Measurements from ENCODE around the gene EEF2KMT. TPM values are rescaled to one million over a fixed set of nuclear protein-coding genes. Genes with fewer than 3 reads are reported as not detected.

The EEF2KMT gene
- total and polyA plus RNA-seq, 2 of the 13 experiments (the other 11 are each of a cell fraction or from before 2014, with no cell fraction given) = 10.7 to 26.9 TPM

DNA sequence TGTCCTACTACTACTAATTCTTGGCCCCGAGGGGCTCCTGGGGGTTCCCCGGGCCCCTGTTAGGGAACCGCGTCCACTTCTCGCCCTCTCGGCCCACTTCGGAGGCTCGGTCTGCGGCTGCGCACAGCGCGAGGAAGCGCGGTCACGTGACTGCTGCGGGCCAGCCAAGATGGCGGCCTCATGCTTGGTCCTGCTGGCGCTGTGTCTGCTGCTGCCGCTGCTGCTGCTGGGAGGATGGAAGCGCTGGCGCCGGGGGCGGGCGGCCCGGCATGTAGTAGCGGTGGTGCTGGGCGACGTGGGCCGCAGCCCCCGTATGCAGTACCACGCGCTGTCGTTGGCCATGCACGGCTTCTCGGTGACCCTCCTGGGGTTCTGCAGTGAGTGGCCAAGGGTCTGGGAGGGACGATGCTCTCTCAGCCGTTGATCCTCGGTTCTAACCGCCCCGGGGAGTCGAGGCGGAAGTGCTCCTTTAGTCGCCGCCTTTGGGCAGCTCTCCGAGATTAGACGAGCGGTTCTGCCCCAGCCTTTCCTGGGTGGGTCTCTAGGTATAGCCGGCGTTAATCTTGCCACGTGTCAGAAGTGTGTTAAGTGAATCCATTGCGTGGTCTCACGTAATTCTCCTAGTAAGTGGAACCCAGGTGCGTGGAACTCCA, 25.8 kb downstream of the EEF2KMT start, which contains the start of gene ALG1 (continued):
- TF ChIP-seq, protein P1, sequence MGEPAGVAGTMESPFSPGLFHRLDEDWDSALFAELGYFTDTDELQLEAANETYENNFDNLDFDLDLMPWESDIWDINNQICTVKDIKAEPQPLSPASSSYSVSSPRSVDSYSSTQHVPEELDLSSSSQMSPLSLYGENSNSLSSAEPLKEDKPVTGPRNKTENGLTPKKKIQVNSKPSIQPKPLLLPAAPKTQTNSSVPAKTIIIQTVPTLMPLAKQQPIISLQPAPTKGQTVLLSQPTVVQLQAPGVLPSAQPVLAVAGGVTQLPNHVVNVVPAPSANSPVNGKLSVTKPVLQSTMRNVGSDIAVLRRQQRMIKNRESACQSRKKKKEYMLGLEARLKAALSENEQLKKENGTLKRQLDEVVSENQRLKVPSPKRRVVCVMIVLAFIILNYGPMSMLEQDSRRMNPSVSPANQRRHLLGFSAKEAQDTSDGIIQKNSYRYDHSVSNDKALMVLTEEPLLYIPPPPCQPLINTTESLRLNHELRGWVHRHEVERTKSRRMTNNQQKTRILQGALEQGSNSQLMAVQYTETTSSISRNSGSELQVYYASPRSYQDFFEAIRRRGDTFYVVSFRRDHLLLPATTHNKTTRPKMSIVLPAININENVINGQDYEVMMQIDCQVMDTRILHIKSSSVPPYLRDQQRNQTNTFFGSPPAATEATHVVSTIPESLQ (CRISPR knock-in tag; conservative IDR thresholded peaks at IDR 0.05) = no peak
- TF ChIP-seq, protein P2, sequence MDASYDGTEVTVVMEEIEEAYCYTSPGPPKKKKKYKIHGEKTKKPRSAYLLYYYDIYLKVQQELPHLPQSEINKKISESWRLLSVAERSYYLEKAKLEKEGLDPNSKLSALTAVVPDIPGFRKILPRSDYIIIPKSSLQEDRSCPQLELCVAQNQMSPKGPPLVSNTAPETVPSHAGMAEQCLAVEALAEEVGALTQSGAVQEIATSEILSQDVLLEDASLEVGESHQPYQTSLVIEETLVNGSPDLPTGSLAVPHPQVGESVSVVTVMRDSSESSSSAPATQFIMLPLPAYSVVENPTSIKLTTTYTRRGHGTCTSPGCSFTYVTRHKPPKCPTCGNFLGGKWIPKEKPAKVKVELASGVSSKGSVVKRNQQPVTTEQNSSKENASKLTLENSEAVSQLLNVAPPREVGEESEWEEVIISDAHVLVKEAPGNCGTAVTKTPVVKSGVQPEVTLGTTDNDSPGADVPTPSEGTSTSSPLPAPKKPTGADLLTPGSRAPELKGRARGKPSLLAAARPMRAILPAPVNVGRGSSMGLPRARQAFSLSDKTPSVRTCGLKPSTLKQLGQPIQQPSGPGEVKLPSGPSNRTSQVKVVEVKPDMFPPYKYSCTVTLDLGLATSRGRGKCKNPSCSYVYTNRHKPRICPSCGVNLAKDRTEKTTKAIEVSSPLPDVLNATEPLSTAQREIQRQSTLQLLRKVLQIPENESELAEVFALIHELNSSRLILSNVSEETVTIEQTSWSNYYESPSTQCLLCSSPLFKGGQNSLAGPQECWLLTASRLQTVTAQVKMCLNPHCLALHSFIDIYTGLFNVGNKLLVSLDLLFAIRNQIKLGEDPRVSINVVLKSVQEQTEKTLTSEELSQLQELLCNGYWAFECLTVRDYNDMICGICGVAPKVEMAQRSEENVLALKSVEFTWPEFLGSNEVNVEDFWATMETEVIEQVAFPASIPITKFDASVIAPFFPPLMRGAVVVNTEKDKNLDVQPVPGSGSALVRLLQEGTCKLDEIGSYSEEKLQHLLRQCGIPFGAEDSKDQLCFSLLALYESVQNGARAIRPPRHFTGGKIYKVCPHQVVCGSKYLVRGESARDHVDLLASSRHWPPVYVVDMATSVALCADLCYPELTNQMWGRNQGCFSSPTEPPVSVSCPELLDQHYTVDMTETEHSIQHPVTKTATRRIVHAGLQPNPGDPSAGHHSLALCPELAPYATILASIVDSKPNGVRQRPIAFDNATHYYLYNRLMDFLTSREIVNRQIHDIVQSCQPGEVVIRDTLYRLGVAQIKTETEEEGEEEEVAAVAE (CRISPR knock-in tag; IDR thresholded peaks at IDR 0.05; ENCODE audit: borderline replicate concordance) = peak; percentile 74; the same call in 1 of the 2 replicates
- TF ChIP-seq, protein P3, sequence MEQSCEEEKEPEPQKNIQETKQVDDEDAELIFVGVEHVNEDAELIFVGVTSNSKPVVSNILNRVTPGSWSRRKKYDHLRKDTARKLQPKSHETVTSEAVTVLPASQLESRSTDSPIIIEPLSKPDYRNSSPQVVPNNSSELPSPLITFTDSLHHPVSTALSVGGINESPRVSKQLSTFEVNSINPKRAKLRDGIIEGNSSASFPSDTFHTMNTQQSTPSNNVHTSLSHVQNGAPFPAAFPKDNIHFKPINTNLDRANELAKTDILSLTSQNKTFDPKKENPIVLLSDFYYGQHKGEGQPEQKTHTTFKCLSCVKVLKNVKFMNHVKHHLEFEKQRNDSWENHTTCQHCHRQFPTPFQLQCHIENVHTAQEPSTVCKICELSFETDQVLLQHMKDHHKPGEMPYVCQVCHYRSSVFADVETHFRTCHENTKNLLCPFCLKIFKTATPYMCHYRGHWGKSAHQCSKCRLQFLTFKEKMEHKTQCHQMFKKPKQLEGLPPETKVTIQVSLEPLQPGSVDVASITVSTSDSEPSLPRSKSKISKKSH (CRISPR knock-in tag; IDR thresholded peaks at IDR 0.05; ENCODE audit: borderline replicate concordance) = peak; percentile 95
- TF ChIP-seq ZNF136 (CRISPR knock-in tag; IDR thresholded peaks at IDR 0.05; ENCODE audit: low read depth) (peak; percentile 86), SP1 (IDR thresholded peaks at IDR 0.05) (no peak), SP1 (CRISPR knock-in tag; IDR thresholded peaks at IDR 0.05) (peak; percentile 26; the same call in 1 of the 2 replicates), ZNF282 (IDR thresholded peaks at IDR 0.05; ENCODE audit: partially characterized antibody) (no peak), RAD21 (CRISPR knock-in tag; IDR thresholded peaks at IDR 0.05) (peak; percentile 80), PLRG1 (conservative IDR thresholded peaks at IDR 0.05) (no peak), ZNF180 (CRISPR knock-in tag; IDR thresholded peaks at IDR 0.05; ENCODE audit: borderline replicate concordance, low read depth) (peak; percentile 90; the same call in 1 of the 2 replicates), ZSCAN29 (CRISPR knock-in tag; conservative IDR thresholded peaks at IDR 0.05) (0 out of 2 replicates have a peak, but pooled peaks have one; percentile 42), EED (CRISPR knock-in tag; IDR thresholded peaks at IDR 0.05) (peak; percentile 80; the same call in 1 of the 2 replicates), ZNF343 (CRISPR knock-in tag; IDR thresholded peaks at IDR 0.05) (peak; percentile 86; the same call in 1 of the 2 replicates), ZNF549 (CRISPR knock-in tag; IDR thresholded peaks at IDR 0.05) (no peak; the same call in 1 of the 2 replicates), TBL1XR1 (IDR thresholded peaks at IDR 0.05; ENCODE audit: borderline replicate concordance, low read length, partially characterized antibody) (peak; percentile 80), ZMAT3 (CRISPR knock-in tag; conservative IDR thresholded peaks at IDR 0.05) (peak; percentile 95)
- TF ChIP-seq, protein P4, sequence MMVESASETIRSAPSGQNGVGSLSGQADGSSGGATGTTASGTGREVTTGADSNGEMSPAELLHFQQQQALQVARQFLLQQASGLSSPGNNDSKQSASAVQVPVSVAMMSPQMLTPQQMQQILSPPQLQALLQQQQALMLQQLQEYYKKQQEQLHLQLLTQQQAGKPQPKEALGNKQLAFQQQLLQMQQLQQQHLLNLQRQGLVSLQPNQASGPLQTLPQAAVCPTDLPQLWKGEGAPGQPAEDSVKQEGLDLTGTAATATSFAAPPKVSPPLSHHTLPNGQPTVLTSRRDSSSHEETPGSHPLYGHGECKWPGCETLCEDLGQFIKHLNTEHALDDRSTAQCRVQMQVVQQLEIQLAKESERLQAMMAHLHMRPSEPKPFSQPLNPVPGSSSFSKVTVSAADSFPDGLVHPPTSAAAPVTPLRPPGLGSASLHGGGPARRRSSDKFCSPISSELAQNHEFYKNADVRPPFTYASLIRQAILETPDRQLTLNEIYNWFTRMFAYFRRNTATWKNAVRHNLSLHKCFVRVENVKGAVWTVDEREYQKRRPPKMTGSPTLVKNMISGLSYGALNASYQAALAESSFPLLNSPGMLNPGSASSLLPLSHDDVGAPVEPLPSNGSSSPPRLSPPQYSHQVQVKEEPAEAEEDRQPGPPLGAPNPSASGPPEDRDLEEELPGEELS (CRISPR knock-in tag; IDR thresholded peaks at IDR 0.05) = peak; percentile 14; the same call in 1 of the 2 replicates
- TF ChIP-seq, protein P5, sequence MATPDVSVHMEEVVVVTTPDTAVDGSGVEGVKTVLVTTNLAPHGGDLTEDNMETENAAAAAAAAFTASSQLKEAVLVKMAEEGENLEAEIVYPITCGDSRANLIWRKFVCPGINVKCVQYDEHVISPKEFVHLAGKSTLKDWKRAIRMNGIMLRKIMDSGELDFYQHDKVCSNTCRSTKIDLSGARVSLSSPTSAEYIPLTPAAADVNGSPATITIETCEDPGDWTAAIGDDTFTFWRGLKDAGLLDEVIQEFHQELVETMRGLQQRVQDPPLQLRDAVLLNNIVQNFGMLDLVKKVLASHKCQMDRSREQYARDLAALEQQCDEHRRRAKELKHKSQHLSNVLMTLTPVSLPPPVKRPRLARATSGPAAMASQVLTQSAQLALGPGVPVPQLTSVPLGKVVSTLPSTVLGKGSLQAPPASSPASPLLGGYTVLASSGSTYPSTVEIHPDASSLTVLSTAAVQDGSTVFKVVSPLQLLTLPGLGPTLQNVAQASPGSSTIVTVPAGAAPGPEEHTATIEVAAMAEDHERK (CRISPR knock-in tag; IDR thresholded peaks at IDR 0.05; ENCODE audit: low read depth) = no peak
